A549 (cell line): Measurements from ENCODE around the gene TMEM60.

Source experiments
- MAFK ChIP-seq: fragments of 450-650 bp; IDR thresholded peaks from 2 replicates; pipeline ENCODE4 v1.6.1; 2014; ENCODE audit not compliant: partially characterized antibody
- POLR2A ChIP-seq: IDR thresholded peaks from 2 replicates; pipeline ENCODE4 v1.6.1; 2012; ENCODE audit warnings: mild to moderate bottlenecking, low read length
- TF ChIP-seq, protein P1 (sequence below): fragments of >200 bp; sonication (Bioruptor Twin); formaldehyde crosslinking; IDR thresholded peaks from 3 replicates; pipeline ENCODE4 v1.5.1; 2016

DNA sequence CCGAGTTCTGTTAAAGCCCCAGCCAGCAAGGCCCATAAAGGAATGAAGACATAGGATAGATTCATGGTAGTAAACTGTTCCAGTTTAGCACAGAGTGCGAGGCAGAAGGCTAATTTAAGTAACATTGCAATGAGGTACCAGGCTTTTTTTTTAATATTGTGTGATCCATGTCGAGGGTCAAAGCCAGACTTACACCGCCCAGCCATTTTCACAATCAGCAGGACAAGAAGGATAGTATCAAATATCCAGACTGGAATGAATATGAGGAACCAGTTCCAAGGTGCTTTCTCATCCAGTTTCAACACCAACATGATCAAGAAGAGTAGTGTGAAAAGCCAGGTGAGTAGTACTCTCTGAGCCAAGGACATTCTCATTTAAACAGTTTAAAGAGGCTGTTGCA, 4.2 kb downstream of the TMEM60 start:
- TF ChIP-seq, protein P1, sequence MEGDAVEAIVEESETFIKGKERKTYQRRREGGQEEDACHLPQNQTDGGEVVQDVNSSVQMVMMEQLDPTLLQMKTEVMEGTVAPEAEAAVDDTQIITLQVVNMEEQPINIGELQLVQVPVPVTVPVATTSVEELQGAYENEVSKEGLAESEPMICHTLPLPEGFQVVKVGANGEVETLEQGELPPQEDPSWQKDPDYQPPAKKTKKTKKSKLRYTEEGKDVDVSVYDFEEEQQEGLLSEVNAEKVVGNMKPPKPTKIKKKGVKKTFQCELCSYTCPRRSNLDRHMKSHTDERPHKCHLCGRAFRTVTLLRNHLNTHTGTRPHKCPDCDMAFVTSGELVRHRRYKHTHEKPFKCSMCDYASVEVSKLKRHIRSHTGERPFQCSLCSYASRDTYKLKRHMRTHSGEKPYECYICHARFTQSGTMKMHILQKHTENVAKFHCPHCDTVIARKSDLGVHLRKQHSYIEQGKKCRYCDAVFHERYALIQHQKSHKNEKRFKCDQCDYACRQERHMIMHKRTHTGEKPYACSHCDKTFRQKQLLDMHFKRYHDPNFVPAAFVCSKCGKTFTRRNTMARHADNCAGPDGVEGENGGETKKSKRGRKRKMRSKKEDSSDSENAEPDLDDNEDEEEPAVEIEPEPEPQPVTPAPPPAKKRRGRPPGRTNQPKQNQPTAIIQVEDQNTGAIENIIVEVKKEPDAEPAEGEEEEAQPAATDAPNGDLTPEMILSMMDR = no peak
- TF ChIP-seq MAFK = no peak
- no peak for TF ChIP-seq POLR2A
